IMR-90 (cell line): Measurements from ENCODE around the gene ALG6.

ENCODE experiments used
- CEBPB ChIP-seq: IDR thresholded peaks from 2 replicates; pipeline ENCODE4 v1.6.1; 2012; ENCODE audit warnings: low read depth, low read length, improper control_type of control experiment
- CHD1 ChIP-seq: IDR thresholded peaks from 2 replicates; pipeline ENCODE4 v1.6.1; 2012; ENCODE audit warnings: low read depth, low read length, improper control_type of control experiment
- MAFK ChIP-seq: IDR thresholded peaks from 2 replicates; pipeline ENCODE4 v1.6.1; 2012; ENCODE audit warnings: low read depth, low read length, improper control_type of control experiment
- MAZ ChIP-seq: IDR thresholded peaks from 2 replicates; pipeline ENCODE4 v1.6.1; 2012; ENCODE audit warnings: low read depth, mild to moderate bottlenecking, low read length, improper control_type of control experiment, moderate library complexity, borderline replicate concordance
- MXI1 ChIP-seq: IDR thresholded peaks from 2 replicates; pipeline ENCODE4 v1.6.1; 2012; ENCODE audit warnings: low read depth, mild to moderate bottlenecking, low read length, moderate library complexity, borderline replicate concordance
- NFE2L2 ChIP-seq: fragments of 150-350 bp; IDR thresholded peaks from 2 replicates; pipeline ENCODE4 v1.6.1; 2016; ENCODE audit warnings: low read depth, mild to moderate bottlenecking, low read length
- POLR2A ChIP-seq: IDR thresholded peaks from 2 replicates; pipeline ENCODE4 v1.6.1; 2012; ENCODE audit warnings: mild to moderate bottlenecking, low read depth, low read length
- RAD21 ChIP-seq: IDR thresholded peaks from 2 replicates; pipeline ENCODE4 v1.6.1; 2012; ENCODE audit warnings: low read length, improper control_type of control experiment
- RCOR1 ChIP-seq: IDR thresholded peaks from 2 replicates; pipeline ENCODE4 v1.6.1; 2012; ENCODE audit warnings: mild to moderate bottlenecking, low read length, improper control_type of control experiment; ENCODE audit not compliant: insufficient replicate concordance
- RFX5 ChIP-seq: IDR thresholded peaks from 2 replicates; pipeline ENCODE4 v1.8.0; 2012; ENCODE audit warnings: low read depth, mild to moderate bottlenecking, low read length, moderate library complexity
- SMC3 ChIP-seq: fragments of 150-350 bp; IDR thresholded peaks from 2 replicates; pipeline ENCODE4 v1.6.1; 2016; ENCODE audit warnings: low read depth, mild to moderate bottlenecking, antibody characterized with exemption, low read length, moderate library complexity
- TF ChIP-seq, protein P1 (sequence below): fragments of 150-350 bp; IDR thresholded peaks from 2 replicates; pipeline ENCODE4 v1.6.1; 2016; ENCODE audit warnings: low read depth, mild to moderate bottlenecking, low read length, moderate library complexity, borderline replicate concordance
- TF ChIP-seq, protein P2 (sequence below): conservative IDR thresholded peaks from 2 replicates; pipeline ENCODE4 v1.5.1; 2012; ENCODE audit warnings: mild to moderate bottlenecking, low read depth, low read length, improper control_type of control experiment
- TF ChIP-seq, protein P3 (sequence below): fragments of 150-350 bp; IDR thresholded peaks from 2 replicates; pipeline ENCODE4 v1.6.1; 2017; ENCODE audit warnings: mild to moderate bottlenecking, antibody characterized with exemption, low read length, low read depth

DNA sequence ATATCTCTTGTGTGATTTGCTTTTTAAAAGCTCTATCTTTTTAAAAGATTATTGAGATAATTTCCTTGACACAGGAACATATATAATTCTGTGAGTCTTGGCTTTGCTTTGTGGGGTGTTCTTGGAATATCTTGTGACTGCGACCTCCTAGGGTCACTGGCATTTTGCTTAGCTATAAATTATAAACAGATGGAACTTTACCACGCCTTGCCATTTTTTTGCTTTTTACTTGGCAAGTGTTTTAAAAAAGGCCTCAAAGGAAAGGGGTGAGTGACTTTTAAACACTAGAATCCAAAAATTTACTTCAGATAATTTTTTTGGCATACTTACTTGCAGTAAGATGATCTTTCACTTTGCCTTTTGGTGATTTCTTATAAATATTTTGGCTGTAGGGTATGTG is 43.6 kb downstream of the ALG6 start:
- TF ChIP-seq CEBPB (no peak), POLR2A (no peak), MAZ (no peak), RAD21 (no peak), SMC3 (no peak), CHD1 (no peak), RCOR1 (no peak), NFE2L2 (no peak), MAFK (no peak), MXI1 (no peak), RFX5 (no peak)
- TF ChIP-seq, protein P1, sequence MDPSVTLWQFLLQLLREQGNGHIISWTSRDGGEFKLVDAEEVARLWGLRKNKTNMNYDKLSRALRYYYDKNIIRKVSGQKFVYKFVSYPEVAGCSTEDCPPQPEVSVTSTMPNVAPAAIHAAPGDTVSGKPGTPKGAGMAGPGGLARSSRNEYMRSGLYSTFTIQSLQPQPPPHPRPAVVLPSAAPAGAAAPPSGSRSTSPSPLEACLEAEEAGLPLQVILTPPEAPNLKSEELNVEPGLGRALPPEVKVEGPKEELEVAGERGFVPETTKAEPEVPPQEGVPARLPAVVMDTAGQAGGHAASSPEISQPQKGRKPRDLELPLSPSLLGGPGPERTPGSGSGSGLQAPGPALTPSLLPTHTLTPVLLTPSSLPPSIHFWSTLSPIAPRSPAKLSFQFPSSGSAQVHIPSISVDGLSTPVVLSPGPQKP: no peak
- TF ChIP-seq, protein P2, sequence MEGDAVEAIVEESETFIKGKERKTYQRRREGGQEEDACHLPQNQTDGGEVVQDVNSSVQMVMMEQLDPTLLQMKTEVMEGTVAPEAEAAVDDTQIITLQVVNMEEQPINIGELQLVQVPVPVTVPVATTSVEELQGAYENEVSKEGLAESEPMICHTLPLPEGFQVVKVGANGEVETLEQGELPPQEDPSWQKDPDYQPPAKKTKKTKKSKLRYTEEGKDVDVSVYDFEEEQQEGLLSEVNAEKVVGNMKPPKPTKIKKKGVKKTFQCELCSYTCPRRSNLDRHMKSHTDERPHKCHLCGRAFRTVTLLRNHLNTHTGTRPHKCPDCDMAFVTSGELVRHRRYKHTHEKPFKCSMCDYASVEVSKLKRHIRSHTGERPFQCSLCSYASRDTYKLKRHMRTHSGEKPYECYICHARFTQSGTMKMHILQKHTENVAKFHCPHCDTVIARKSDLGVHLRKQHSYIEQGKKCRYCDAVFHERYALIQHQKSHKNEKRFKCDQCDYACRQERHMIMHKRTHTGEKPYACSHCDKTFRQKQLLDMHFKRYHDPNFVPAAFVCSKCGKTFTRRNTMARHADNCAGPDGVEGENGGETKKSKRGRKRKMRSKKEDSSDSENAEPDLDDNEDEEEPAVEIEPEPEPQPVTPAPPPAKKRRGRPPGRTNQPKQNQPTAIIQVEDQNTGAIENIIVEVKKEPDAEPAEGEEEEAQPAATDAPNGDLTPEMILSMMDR: no peak
- TF ChIP-seq, protein P3, sequence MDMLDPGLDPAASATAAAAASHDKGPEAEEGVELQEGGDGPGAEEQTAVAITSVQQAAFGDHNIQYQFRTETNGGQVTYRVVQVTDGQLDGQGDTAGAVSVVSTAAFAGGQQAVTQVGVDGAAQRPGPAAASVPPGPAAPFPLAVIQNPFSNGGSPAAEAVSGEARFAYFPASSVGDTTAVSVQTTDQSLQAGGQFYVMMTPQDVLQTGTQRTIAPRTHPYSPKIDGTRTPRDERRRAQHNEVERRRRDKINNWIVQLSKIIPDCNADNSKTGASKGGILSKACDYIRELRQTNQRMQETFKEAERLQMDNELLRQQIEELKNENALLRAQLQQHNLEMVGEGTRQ: no peak
